Stimulated activated CD8-positive, alpha-beta memory T cell treated with anti-CD3 and anti-CD28 coated beads, Interleukin-2, amount 100 ng/mL, for 48 hours (primary cell): Measurements from ENCODE around the gene TBC1D9.

Experiments
- DNase-seq, 2 donors: peaks; one replicate each; pipeline ENCODE4 v3.0.0-alpha.2; 2020; ENCODE audit warnings: low read depth in 2 of 2

The TBC1D9 gene

DNA sequence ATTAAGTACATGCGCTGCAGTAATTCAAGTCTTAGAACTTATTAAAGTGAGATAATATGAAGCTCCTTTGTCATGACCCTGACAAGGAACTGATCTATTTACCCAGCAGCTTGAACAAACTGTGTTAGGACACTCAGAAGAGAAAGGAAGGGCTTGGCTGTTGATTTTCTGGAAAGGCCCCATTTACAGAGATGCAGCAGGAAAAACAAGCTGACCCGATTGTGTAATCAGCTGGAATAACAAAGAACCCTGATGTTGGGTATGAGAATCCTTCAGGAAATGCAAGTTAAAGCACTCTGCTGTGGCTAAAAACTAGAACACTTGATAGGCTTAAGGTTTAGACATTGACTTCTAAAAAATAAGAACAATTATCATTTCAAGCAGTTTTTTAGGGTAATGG, 64.8 kb downstream of the TBC1D9 start:
- DNase-seq, result no peak

DNA sequence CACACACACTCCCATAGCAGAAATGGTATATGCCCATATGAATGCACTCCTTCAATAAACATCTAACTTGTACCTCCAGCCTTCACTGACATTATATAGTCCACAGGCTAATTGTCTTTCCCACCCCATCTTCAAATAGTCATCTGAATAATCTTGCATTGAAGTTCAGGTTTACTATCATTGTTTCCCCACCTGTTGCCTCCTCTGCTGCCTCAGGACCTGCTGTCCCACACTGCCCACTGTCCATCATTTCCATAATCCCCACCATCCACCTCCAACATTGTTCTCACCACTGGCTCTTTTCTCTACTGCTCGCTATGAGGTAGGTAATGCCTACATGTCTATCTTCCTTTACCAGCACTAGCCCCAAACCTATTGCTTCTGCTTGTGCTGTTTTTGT, 66.1 kb downstream of the TBC1D9 start:
- no peak for DNase-seq

DNA sequence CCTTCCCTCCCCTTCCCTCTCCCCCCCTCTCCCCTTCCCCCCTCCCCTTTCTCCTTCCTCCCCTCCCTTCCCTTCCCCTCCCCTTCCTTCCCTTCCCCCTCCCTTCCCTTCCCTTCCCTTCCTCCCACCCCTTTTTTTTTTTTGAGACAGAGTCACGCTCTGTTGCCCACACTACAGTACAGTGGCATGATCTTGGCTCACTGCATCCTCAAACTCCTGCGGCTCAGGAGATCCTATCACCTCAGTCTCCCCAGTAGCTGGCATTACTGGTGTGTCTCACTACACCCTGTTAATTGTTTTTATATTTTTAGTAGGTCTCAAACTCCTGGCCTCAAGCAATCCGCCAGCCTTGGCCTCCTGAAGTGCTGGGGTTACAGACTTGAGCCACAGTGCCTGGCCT, 66.6 kb downstream of the TBC1D9 start:
- no peak for DNase-seq

DNA sequence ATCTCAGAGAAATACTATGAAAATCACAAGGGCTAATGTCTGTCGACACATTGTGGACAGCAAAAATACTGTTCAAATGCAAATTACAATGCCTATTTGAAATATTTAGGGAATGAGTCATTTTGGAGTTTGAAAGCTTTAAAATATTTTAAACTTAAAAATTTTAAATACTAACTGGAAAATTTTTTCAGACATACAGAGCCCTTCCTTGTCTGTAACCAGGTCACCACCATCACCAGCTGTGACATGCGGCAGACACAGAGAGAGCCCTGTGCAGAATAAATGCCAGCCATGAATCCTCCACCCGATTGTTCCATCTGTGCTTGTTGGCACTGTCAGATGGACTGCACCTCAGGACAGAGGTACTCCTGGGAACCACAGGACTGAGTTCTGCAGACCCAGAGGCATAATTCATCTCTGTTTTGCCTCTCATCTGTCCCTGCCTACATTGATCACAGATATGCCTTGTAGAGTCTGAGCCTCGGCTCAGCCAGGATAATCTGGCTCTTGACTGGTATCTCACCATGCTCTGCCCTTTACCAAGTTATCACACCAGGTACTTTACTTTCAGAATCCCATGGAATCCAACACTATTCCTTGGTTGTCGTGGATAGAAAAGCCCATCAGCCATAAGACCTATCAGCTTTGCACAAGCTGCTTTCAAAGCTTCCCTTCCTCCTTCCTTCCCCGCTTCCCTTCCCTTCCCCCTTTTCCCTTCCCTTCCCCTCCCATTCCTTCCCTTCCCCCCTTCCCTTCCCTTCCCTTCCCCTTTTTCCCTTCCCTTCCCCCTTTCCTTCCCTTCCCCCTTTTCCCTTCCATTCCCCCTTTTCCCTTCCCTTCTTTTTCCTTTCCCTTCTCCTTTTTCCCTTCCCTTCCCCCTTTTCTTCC, 67.2 kb downstream of the TBC1D9 start:
- no peak for DNase-seq

DNA sequence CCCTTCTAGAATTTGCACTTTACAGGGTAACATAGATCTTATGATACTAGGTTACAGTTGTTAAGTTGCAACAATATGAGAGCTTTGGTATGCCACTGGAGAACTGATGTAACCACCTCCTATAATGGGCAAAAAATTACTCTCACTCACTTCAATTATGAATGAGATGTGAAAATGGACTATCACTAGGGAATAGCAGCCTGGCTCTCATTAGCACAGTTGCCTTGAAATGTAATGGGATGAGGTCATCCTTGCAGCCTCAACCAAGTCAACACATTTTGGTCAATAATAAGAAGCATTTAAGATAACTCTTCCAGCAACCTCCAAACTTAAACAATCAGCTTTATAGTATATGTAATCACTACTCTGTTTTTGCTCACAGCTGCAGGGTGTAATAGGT, 69.4 kb downstream of the TBC1D9 start:
- no peak for DNase-seq

DNA sequence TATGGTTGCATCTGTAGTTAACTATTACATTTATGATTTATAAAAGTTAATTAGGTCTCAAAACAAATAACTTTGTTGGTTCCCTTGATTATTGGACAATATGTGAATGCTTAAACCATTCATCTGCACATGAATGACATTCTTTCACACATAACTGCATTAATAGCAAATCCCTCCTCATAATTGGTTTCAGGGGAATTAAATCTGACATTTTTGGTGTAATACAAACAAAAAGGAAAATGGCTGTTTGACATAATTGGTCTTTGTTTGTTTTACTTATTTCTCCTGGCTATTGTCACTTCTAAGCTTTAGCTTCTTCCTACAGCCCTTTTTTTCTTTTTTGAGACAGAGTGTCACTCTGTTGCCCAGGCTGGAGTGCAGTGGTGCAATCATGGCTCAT, 71.9 kb downstream of the TBC1D9 start:
- DNase-seq, result no peak

DNA sequence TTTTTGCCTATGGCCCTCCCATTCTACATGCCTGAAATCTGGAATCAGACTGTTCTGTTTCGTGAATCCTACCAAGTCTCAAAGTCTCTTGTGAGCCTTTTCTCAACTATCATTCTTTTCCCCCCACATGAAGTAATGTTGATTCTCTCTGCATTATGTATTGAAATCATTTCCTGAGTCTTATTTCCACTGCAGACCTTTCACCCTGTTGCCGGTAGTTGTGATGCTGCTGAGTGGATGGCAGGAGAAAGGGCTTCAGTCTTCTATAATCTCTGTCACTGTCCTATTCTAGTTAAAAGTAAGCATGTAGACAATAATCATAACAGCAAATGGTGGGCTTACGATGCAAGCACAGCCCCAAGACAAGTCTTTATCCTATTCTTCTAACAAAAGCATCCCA, 75.0 kb downstream of the TBC1D9 start:
- no peak for DNase-seq

DNA sequence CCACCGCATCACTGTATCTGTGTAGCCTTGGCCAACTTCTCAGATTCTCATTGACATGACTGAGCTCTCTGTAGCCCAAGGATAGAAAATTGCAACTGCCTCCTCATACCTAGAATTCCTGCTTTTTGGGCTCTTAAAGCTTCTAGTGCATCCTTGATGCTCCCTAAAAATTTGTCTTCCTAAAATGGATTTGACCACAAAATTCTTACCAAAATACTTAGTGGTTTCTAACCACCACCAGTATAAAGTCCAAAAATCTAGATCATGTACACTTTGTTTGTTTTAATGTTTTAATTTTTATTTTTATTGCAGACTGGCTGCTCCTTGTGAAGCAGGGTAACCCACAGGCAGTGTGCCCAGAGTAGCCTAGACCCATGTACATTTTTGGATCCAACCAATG, 75.5 kb downstream of the TBC1D9 start:
- DNase-seq, result no peak

DNA sequence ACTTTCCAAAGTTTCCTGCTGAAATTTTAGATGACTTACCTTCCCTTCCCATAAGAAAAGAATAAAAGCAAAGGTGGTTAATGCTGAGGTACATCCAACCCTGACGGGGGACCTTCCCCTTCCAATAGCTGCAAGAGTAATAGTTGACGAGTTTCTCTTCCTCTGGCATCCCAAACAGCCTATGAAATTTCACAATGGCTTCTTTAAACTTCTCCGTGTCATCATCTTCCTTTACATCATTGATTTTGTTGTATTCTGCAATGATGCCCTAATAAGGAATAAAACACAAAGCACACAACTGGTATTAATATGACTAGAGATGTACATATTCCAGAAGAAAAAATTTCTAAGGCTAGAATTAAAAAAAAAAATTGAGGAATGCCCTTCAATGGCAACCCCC, 76.6 kb downstream of the TBC1D9 start:
- no peak for DNase-seq

DNA sequence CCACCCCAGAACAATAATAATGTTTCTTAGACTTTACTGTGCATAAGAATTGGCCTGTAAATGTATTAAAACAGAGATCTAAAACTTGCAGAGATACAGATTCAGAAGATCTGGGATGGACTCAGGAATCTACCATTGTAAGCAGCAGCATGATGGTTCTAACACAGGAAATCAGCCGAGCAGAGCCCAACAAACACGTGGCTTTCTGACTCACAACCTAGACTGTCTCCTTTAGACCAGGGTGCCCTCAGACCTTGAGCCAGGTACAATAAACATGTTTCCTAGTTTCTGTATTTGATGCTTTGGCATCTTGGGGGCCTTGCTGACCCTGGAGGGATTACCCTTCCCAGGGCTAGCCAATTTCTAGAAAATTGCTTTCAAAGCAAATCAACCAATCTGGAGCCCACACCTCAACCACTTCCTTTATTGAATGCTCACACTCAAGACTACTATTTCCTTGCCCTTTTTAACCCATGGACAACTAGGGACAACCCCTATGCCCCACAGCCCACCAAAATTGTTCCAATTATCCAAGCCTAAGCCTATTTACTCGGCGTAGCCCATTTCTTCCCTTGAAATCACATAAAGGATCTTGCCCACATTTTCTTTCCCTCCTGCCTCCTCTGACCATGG, 80.5 kb downstream of the TBC1D9 start:
- no peak for DNase-seq

DNA sequence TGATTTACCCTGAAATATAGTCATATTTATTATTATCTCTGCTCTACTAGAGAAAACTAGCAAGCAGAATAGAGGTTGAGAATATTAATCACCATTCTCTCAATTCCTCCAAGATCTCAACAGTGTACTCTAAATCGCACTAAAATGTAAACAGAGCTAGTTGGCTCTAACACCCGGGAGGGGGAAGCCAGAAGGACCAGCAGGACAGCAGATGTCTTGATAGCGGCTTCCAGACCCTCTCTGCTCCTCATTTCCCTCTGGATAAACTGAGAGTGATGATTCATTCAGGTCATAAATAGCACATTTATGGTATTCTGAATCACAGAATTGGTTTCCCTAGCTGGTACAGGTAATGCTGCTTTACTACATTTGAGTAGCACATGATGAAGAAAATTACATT, 82.5 kb downstream of the TBC1D9 start:
- no peak for DNase-seq

DNA sequence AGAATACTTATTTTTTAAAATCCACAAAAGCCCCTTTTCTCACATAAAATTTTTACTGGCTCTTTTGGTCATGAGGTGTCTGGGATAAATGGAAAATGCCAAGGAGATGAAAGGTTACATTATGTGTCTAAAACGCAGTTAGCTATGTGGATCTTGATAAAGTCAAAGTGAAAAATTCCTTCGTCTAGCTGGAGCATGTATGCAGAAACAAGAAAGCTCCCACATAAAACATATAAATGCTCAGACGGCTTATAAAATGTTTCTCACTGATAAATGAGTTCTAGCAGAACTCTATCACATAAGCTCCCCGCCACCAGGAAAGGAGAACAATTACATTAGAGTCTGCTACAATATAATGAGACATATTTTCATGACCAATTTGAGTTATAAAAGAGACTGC, 83.8 kb downstream of the TBC1D9 start:
- no peak for DNase-seq

DNA sequence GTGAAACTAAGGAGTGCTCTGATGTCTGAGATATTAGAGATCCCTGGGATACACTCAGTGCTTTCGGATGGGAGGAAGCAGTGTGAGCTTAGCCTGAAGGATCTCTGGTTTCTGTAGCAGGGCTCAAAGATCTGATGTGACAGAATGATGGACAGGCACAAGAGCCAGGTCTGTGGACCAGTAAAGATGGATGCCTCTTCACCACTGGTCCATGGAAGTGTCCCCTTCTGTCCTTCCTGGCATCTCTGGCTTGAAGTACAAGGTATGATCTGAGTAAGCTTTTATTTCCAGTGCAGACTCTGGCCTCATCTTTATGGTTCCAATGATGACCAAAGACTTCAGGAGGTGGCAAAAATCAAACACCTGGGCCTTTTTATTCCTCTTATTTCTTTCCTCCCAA, 88.1 kb downstream of the TBC1D9 start:
- DNase-seq, result no peak

DNA sequence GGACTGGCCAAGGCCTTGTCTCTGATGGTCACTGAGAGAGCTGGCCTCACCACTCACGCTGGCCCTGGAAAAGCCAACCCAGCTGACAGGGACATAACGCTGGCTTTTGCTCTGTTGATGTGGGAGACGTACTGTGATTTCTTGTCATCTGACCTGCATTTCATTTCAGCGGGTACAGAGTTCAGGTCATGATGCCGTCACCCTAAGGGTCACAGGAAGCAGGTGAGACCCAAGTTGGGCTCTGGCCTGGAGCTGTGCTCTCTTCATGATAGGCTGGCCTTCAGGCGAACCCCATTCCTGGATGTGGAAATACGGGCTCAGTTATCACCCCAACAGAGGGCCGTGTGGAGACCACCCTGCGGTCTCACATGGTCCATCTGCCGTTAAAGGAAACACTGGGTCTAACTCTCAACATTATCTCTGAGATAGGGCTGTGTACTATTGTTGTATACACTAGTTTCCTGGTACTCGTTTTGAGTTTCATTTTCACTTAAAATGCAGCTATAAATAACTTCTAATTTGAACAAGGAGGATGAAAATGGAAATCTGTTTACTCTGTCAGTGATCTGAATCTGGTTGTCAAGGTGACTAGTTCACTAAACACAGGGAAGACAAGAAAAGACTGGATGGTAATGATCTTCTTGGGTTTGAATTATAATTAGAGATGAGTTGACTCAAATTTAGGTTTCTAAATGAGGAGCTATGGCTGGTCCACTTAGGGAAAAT, 89.1 kb downstream of the TBC1D9 start:
- DNase-seq, result no peak

DNA sequence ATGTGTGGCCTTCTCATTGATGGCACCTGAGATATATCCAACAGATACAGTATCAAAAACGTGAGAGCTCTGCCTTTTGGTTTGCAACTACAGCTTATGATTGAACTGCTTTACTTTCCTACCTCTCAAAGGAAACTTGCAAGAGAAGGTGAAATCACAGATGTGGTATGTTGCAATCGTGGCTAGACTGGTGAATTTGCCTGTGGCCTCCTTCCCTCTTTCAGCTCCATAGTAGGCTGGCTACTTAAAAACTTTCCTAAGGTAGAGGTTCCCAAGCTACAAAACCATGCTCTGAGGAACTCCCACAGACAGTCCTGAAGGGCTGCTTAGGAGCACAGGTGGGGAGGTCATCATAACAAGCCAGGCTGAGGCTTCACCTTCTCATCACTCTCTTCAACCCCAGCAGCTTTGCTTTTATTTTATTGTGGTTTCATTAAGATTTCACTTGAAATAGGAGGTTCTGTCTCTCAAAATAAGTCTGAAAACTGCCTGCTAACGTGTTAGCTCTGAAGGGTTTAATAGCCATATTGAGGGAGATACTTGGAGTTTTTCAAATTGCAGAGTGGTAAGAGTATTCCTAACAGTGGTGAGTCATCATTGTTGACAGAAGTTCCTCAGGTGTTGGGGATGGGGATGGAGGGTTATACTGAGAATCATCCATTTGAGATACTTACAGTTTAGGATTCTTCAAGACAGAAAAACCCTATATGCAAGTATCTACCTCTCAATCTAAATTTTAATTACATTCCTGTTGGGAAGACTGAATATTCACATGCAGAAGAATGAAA, 93.9 kb downstream of the TBC1D9 start:
- no peak for DNase-seq

DNA sequence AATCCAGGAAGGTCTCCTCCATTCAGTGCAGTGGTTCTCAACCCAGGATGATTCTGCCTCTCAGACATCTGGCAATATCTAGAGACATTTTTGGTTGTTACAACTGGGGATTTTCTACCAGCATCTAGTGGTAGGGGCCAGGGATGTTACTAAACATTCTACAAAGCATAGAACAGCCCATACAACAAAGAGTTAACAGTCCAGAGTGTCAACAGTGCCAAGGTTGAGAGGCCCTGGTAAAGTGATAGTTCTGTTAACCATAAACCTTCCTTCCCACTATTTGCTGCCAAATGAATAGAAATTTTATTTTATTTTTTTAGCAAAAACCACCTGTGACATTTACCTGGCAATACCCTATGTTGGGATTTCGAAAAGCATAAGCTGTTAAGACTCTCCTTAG, 94.6 kb downstream of the TBC1D9 start:
- no peak for DNase-seq

DNA sequence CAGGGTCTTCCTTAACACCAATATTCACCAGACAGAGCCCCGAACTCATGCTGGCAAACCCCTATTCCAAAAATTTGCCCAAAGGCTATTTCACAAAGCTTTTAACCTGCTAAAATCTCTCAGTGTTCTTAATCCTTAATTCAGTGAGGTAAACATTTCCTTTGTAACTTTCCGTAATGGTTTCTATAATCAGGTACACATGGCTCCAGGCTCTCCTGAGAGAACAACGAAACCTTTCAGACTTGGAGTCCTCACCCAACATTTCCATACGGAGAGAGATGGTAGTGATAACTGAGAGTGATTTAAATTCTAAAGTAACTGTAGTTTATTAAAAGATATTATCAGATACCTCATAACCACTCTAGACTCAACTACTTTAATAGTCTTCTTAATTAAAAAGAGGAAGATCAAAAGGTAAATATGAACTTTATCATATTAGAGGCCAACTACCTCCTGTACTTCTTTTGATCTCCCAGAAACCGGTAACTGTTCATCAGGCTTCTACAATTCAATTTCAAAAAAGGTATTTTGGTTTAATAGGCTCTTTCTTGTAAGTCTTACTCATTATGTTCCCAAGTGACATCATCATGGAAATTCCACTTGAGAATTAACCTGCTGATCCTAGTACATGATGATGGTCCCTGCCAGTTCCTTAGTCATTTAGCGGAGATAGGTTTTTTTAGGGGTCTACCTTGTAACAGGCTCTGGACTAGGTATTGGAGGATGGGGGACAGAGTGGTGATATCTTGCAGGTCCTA, 96.1 kb downstream of the TBC1D9 start:
- DNase-seq, result no peak

DNA sequence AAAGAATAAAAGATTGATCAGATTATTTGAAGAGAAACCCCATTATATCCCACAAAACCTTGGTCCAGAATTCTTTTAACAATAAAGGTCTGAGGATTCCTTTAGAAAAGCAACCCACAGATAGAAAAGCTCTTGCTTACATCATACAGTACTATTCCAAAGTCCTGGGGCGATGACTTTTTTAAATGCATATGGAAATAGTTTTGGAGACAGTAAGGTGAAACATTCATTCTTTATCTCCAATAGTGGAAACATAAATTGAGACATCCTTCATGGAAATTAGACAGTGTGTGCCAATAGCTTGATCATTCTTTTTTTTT, 101.7 kb downstream of the TBC1D9 start:
- no peak for DNase-seq

DNA sequence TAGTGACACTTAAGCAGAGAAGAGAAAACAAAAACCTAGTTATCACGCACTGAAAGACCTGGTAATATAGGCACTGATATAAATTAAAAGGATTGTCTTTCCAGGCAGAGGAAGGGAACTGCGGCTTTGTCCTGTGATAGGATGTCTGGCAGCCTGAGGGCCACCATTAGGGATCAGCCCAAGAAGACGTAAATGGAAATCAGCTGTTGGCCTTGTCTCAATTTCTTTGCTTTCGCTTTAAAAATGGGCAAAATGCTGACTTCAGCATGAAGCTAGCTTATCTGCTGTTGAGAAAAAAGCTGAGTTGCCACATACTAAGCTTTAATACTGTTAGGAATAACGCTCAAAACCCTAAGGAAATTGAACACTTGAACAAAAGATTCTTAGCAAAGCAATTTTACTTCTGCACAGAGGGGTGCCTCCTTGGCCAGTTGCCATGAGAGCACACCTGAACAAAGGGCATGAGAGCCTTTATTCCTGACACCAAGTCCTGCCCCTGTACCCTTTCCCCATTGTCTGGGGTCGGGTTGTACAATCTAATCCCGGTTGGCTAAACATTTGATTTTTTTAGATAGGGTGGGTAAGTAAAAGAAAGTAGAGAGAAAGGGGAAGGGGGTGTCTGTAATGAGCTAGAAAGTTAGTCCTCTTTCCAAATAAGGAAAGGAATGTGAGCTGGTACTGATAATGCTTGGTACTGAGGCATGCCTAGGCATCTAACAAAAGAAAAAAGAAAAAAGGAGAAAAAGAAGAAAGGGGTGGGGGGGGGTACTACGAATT, 102.3 kb downstream of the TBC1D9 start:
- no peak for DNase-seq

DNA sequence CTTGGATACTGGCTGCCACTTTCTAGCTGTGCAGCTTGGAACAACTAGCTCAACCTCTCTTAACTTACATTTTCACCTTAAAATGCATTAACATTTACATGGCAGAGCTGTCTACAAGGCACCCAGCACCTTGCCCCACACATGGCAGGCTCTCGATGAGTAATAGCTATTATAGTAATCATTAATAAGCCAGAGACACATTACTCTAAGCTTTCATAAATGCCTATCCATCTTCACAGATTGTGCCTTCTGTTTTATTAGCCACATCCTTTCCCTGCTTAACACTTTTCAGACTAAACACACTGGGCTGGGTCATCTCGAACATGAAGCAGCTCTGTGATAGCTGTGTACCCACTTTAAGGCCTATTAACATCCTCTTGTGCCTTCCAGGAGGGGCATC, 103.6 kb downstream of the TBC1D9 start:
- no peak for DNase-seq
